Mesenchymal stem cell (in vitro differentiated cells and primary cell): ENCODE results near the gene TP53TG5.

Experiments used
- DNase-seq: peaks from one replicate; pipeline ENCODE4 v3.0.0-alpha.2; 2013
- H2AFZ ChIP-seq: one replicate; pipeline ENCODE4 v1.6.1; 2013; ENCODE audit warnings: low read depth, mild to moderate bottlenecking, control low read depth, inconsistent platforms, low read length, moderate library complexity
- H2AK5ac ChIP-seq: 2 replicates; pipeline ENCODE4 v1.6.1; 2013; ENCODE audit warnings: low read length, moderate library complexity, mild to moderate bottlenecking, inconsistent platforms; ENCODE audit not compliant: severe bottlenecking
- H2BK120ac ChIP-seq: one replicate; pipeline ENCODE4 v1.6.1; 2013; ENCODE audit warnings: low read depth, mild to moderate bottlenecking, inconsistent platforms, low read length, moderate library complexity
- H2BK12ac ChIP-seq, 2 experiments: one replicate each; pipeline ENCODE4 v1.6.1; 2013; ENCODE audit warnings: inconsistent platforms in 2 of 2, low read length in 2 of 2, mild to moderate bottlenecking in 2 of 2, moderate library complexity in 2 of 2, control low read depth in 1 of 2
- H2BK15ac ChIP-seq: one replicate; pipeline ENCODE4 v1.6.1; 2013; ENCODE audit warnings: mild to moderate bottlenecking, low read depth, inconsistent platforms; ENCODE audit not compliant: poor library complexity, severe bottlenecking
- H2BK5ac ChIP-seq: 2 replicates; pipeline ENCODE4 v1.6.1; 2013; ENCODE audit warnings: low read depth, mild to moderate bottlenecking, low read length, control low read depth, inconsistent platforms; ENCODE audit not compliant: poor library complexity, severe bottlenecking
- H3K14ac ChIP-seq, 2 experiments: one replicate each; pipeline ENCODE4 v1.6.1; 2013; ENCODE audit warnings: inconsistent platforms in 2 of 2, low read length in 2 of 2, control low read depth in 1 of 2, mild to moderate bottlenecking in 1 of 2, moderate library complexity in 1 of 2
- H3K18ac ChIP-seq, 2 experiments: one replicate each; pipeline ENCODE4 v1.6.1; 2013; ENCODE audit warnings: inconsistent platforms in 2 of 2, low read length in 2 of 2, control low read depth in 1 of 2, low read depth in 1 of 2, mild to moderate bottlenecking in 1 of 2
- H3K23ac ChIP-seq, 2 experiments: one replicate each; pipeline ENCODE4 v1.6.1; 2013; ENCODE audit warnings: inconsistent platforms in 2 of 2, low read length in 2 of 2, mild to moderate bottlenecking in 2 of 2, moderate library complexity in 2 of 2, control low read depth in 1 of 2
- H3K27ac ChIP-seq: 2 replicates; pipeline ENCODE4 v1.5.1; 2013; ENCODE audit warnings: mild to moderate bottlenecking, moderate library complexity, low read length, control low read depth, inconsistent platforms; ENCODE audit not compliant: poor library complexity, severe bottlenecking
- H3K27me3 ChIP-seq, 2 experiments: 2 replicates each; pipeline versions ENCODE4 v1.6.1 to v1.7.0; 2013; ENCODE audit warnings: low read length in 2 of 2, mild to moderate bottlenecking in 2 of 2, moderate library complexity in 2 of 2, control low read depth in 1 of 2, inconsistent platforms in 1 of 2; ENCODE audit not compliant: control insufficient read depth in 1 of 2, insufficient read depth in 1 of 2
- H3K36me3 ChIP-seq, 2 experiments: 2 replicates each; pipeline versions ENCODE4 v1.6.1 to v1.7.0; 2013; ENCODE audit warnings: low read length in 2 of 2, control low read depth in 1 of 2, inconsistent platforms in 1 of 2, low read depth in 1 of 2, mild to moderate bottlenecking in 1 of 2; ENCODE audit not compliant: insufficient read depth in 2 of 2, control insufficient read depth in 1 of 2
- H3K4ac ChIP-seq, 2 experiments: one replicate each; pipeline ENCODE4 v1.6.1; 2013; ENCODE audit warnings: inconsistent platforms in 2 of 2, low read length in 2 of 2, mild to moderate bottlenecking in 2 of 2, moderate library complexity in 2 of 2, control low read depth in 1 of 2, low read depth in 1 of 2
- H3K4me1 ChIP-seq: 2 replicates; pipeline ENCODE4 v1.6.1; 2013; ENCODE audit warnings: low read depth, low read length, control low read depth; ENCODE audit not compliant: control insufficient read depth, insufficient read depth
- H3K4me2 ChIP-seq: 2 replicates; pipeline ENCODE4 v1.6.1; 2013; ENCODE audit warnings: low read length, mild to moderate bottlenecking, inconsistent platforms; ENCODE audit not compliant: poor library complexity, severe bottlenecking
- H3K4me3 ChIP-seq, 2 experiments: 2 replicates each; pipeline versions ENCODE4 v1.5.1 to v1.7.0; 2013; ENCODE audit warnings: low read length in 2 of 2, mild to moderate bottlenecking in 2 of 2, control low read depth in 1 of 2, low read depth in 1 of 2; ENCODE audit not compliant: insufficient read depth in 1 of 2
- H3K79me1 ChIP-seq: replicated peaks from 2 replicates; pipeline ENCODE4 v1.6.1; 2013; ENCODE audit warnings: mild to moderate bottlenecking, control low read depth, low read length, inconsistent platforms; ENCODE audit not compliant: poor library complexity, severe bottlenecking
- H3K9ac ChIP-seq: 2 replicates; pipeline ENCODE4 v1.7.0; 2013; ENCODE audit warnings: mild to moderate bottlenecking, low read length, moderate library complexity
- H3K9me3 ChIP-seq: 2 replicates; pipeline ENCODE4 v1.7.0; 2013; ENCODE audit warnings: mild to moderate bottlenecking, low read length; ENCODE audit not compliant: control insufficient read depth
- H4K8ac ChIP-seq: one replicate; pipeline ENCODE4 v1.6.1; 2013; ENCODE audit warnings: inconsistent platforms, mild to moderate bottlenecking, low read length, moderate library complexity
- H4K91ac ChIP-seq: one replicate; pipeline ENCODE4 v1.6.1; 2013; ENCODE audit warnings: mild to moderate bottlenecking, low read length, inconsistent platforms
- WGBS: methylation state at CpG from one replicate; pipeline ENCODE4 v1.1.7; 2013; ENCODE audit warnings: mixed read lengths; 5-methylcytosine and 5-hydroxymethylcytosine counted together

Gene TP53TG5

GRCh38 chr20:45358282-45359068 is 19.6 kb downstream of the TP53TG5 start:
- H3K4me3 ChIP-seq = no peak overlapping the region
- no peak overlapping the region for H3K23ac ChIP-seq
- peak overlapping the region; percentile 93 for H2AK5ac ChIP-seq
- H2AFZ ChIP-seq = no peak overlapping the region
- H2BK12ac ChIP-seq = peak overlapping the region; percentile 88 to 95
- DNase-seq = peak; percentile 63
- H3K9ac ChIP-seq = peak overlapping the region; percentile 57
- no peaks in the 10 kb centered on the region for H3K36me3 ChIP-seq
- WGBS = 39% methylated on average over 10 of the region's 10 CpGs
- H2BK15ac ChIP-seq = peak overlapping the region; percentile 26
- H3K14ac ChIP-seq = peak overlapping the region in 1 of 2 experiments; percentile 64
- peak overlapping the region; percentile 2 for H4K91ac ChIP-seq
- peak overlapping the region; percentile 49 for H2BK5ac ChIP-seq
- H3K79me1 ChIP-seq = no peaks in the 10 kb centered on the region
- H3K4ac ChIP-seq = peak overlapping the region; percentile 38 to 61
- H4K8ac ChIP-seq = peak overlapping the region; percentile 57
- H3K9me3 ChIP-seq = no peaks in the 10 kb centered on the region
- peak overlapping the region; percentile 76 for H3K27ac ChIP-seq
- H3K4me1 ChIP-seq = peaks cover 21% of the 10 kb centered on the region
- no peaks in the 10 kb centered on the region for H3K27me3 ChIP-seq
- H3K4me2 ChIP-seq = no peak overlapping the region
- peak overlapping the region; percentile 21 for H2BK120ac ChIP-seq
- H3K18ac ChIP-seq = peak overlapping the region; percentile 58 to 59

GRCh38 chr20:45355209-45356084 is 22.7 kb downstream of the TP53TG5 start:
- Histone ChIP-seq H3K14ac (no peak overlapping the region), H2AFZ (no peak overlapping the region), H3K27ac (peak overlapping the region; percentile 62), H3K79me1 (no peaks in the 10 kb centered on the region), H3K4me1 (peaks cover 18% of the 10 kb centered on the region), H3K18ac (peak overlapping the region in 1 of 2 experiments; percentile 37), H2BK12ac (peak overlapping the region in 1 of 2 experiments; percentile 75), H2BK120ac (no peak overlapping the region), H3K4ac (no peak overlapping the region), H3K23ac (no peak overlapping the region), H2BK5ac (no peak overlapping the region), H3K9me3 (no peaks in the 10 kb centered on the region), H3K36me3 (no peaks in the 10 kb centered on the region), H3K9ac (peak overlapping the region; percentile 23), H3K27me3 (no peaks in the 10 kb centered on the region), H2AK5ac (no peak overlapping the region), H3K4me3 (peak overlapping the region in 1 of 2 experiments; percentile 49), H3K4me2 (no peak overlapping the region), H2BK15ac (no peak overlapping the region), H4K8ac (no peak overlapping the region), H4K91ac (no peak overlapping the region)
- WGBS = 57% methylated on average over 5 of the region's 5 CpGs
- peak; percentile 95 for DNase-seq

GRCh38 chr20:45354423-45355208 is 23.5 kb downstream of the TP53TG5 start:
- H2BK5ac ChIP-seq = no peak overlapping the region
- H3K9ac ChIP-seq = peak overlapping the region; percentile 23
- no peaks in the 10 kb centered on the region for H3K79me1 ChIP-seq
- H3K18ac ChIP-seq = no peak overlapping the region
- WGBS = 66% methylated on average over 8 of the region's 9 CpGs
- H2AFZ ChIP-seq = no peak overlapping the region
- no peak overlapping the region for H3K14ac ChIP-seq
- peak overlapping the region; percentile 46 for H3K27ac ChIP-seq
- H2BK120ac ChIP-seq = no peak overlapping the region
- H3K36me3 ChIP-seq = no peaks in the 10 kb centered on the region
- no peak overlapping the region for H4K8ac ChIP-seq
- H3K4me1 ChIP-seq = peaks cover 12% of the 10 kb centered on the region
- H3K27me3 ChIP-seq = no peaks in the 10 kb centered on the region
- no peak overlapping the region for H2AK5ac ChIP-seq
- peak; percentile 66 for DNase-seq
- H2BK15ac ChIP-seq = no peak overlapping the region
- H3K4me2 ChIP-seq = no peak overlapping the region
- peak overlapping the region in 1 of 2 experiments; percentile 59 for H2BK12ac ChIP-seq
- H3K4me3 ChIP-seq = peak overlapping the region in 1 of 2 experiments; percentile 49
- H3K4ac ChIP-seq = no peak overlapping the region
- H3K9me3 ChIP-seq = no peaks in the 10 kb centered on the region
- no peak overlapping the region for H4K91ac ChIP-seq
- H3K23ac ChIP-seq = no peak overlapping the region
